Measurements from ENCODE around the gene BCAS3. TPM values are rescaled to one million over a fixed set of nuclear protein-coding genes. Genes with fewer than 3 reads are reported as not detected.

Gene BCAS3
- total RNA-seq, 1 donor, result 23.7 TPM

DNA sequence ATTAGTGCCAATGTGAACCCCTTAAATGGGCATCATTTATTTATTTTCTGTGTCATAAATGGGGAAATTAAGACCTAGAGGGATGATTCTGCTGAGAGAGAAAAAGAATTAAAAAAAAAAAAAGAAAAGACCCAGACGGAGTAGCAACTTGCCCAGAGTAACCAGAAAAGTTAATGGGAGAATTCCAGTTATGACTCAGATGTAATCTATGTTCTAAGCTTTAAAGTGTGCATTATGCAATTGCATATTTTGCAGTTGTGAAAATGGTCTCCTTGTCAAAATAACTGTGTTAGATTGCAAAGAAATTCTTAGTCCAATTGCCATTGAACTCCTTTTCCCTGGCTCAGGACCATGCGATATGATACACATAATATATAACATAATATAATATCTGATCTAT lies 683.4 kb downstream of the BCAS3 start:
- DNase-seq (ENCODE audit: low read depth), result peak; percentile 92
- no peak overlapping the region for H3K4me3 ChIP-seq (ENCODE audit: low read depth, low read length)
- TF ChIP-seq CTCF (IDR thresholded peaks at IDR 0.05; ENCODE audit: insufficient read depth, low read depth, low read length), result no peak

DNA sequence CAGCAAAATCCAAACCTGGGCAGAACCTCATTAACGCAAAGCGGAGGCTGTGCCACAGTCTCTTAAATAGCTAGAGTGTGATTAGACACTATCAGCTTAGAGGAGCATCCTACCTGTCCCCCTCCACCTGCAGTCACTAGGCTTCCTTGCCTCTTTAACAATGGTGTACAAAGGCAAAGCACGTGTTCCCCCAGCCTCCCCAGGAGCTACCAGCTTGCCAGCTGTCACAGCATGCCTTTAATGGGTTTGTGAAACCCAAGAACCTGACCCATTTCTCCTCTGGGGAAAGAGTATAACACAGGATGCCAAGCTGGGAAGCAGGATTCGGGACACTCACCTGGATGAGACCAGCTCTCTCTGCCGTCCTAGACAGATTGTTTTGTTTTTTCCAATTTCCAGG lies 684.7 kb downstream of the BCAS3 start:
- TF ChIP-seq CTCF (IDR thresholded peaks at IDR 0.05; ENCODE audit: insufficient read depth, low read depth, low read length), result no peak
- DNase-seq (ENCODE audit: low read depth), result no peak
- no peak overlapping the region for H3K4me3 ChIP-seq (ENCODE audit: low read depth, low read length)

DNA sequence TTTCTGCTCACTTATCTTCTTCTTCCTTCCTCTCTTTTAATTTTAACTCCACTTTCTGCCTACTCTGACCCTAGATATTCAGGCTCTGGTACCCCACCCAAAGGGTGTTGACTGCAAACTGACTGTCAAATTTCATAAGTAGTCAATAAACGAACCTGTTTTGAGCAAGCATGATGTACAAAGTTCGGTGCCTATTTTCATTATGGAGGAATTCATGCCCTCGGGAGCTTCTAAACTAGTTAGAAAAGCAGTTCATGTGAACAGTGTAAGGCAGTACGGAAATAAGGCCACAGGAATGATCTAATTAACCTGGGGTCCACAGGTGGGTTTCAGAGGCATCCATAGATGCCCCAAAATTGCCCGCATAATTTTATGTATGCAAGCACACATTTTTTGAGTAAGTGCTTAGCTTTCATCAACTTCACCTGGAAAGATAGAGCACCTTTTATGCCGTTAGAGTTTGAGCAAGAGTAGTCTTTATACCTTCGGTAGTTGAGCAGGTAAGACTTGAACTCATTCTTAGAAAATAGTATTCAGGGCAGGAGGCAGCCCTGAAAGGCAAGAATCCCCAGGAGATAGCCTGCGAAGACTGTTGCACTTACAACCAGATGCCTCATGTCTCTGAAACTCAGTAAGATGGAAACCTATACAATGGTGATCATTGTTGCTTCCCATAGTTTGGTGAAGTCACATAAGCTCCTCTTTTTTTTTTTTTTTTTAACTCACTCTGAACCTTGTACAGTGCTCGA lies 685.4 kb downstream of the BCAS3 start:
- no peak for TF ChIP-seq CTCF (IDR thresholded peaks at IDR 0.05; ENCODE audit: insufficient read depth, low read depth, low read length)
- DNase-seq (ENCODE audit: low read depth), result no peak
- H3K4me3 ChIP-seq (ENCODE audit: low read depth, low read length), result no peak overlapping the region

GRCh38 chr17:61363601-61364462 lies 686.2 kb downstream of the BCAS3 start:
- no peak for TF ChIP-seq CTCF (IDR thresholded peaks at IDR 0.05; ENCODE audit: insufficient read depth, low read depth, low read length)
- H3K4me3 ChIP-seq (ENCODE audit: low read depth, low read length), result no peak overlapping the region
- DNase-seq (ENCODE audit: low read depth), result no peak

DNA sequence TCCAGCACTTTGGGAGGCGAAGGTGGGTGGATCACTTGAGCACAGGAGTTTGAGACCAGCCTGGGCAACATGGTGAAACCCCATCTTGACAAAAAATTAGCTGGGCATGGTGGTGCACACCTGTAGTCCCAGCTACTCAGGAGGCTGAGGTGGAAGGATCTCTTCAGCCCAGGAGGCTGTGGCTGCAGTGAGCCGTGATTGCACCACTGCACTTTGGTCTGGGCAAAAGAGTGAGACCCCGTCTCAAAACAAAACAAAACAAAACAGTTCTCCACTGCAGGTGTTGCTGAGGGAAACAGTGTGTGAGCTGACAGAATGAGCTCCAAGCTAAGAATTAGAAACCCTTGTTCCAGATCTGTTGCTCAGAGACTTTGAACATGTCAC lies 686.8 kb downstream of the BCAS3 start:
- TF ChIP-seq CTCF (IDR thresholded peaks at IDR 0.05; ENCODE audit: insufficient read depth, low read depth, low read length), result no peak
- no peak overlapping the region for H3K4me3 ChIP-seq (ENCODE audit: low read depth, low read length)
- DNase-seq (ENCODE audit: low read depth), result no peak

DNA sequence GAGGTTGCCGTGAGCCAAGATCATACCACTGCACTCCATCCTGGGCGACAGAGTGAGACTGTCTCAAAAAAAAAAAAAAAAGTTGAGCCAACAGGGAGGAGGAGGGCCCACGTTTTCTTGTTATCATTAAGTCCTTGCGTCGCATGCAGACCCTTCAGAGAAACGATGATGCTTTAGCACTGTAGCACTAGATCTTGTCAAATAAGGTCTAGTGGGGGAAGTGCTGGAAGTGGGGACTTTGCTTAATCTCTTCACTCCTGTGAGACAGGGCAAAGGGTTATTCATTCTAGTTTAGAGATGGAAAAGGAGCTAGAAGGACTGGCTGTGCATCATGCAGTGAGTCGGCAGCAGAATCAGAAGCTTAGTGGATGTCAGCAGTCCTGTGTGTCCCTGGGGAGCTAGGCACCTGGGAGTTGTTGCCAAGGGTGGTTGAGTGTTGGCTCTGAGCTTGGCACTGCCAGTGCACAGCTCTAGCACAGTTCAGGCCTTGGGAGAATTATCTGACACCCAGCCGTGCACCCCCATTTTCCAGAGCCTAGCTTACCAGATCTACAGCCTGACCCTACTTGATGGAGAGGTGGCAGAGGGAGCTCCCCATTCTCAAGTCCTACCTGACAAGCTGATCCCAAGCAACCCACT lies 688.5 kb downstream of the BCAS3 start:
- H3K4me3 ChIP-seq (ENCODE audit: low read depth, low read length), result no peak overlapping the region
- no peak for TF ChIP-seq CTCF (IDR thresholded peaks at IDR 0.05; ENCODE audit: insufficient read depth, low read depth, low read length)
- no peak for DNase-seq (ENCODE audit: low read depth)
